HepG2 (cell line): ENCODE measurements around the gene STRA6. TPM values are rescaled to one million over a fixed set of nuclear protein-coding genes. Genes with fewer than 3 reads are reported as not detected.

Experiments
- ATAC-seq: fragments of 200-7000 bp; cut with Tn5 transposase; 3 replicates; pipeline ENCODE4 v1.9.1; 2020; ENCODE audit warnings: mild to moderate bottlenecking, moderate library complexity
- BruUV-seq: library from RNA; stranded (reverse); fragments of 400-500 nt; replicated peaks from 2 replicates; lab custom pipeline; 2021; lab: Mats Ljungman, UMichigan
- CTCF ChIA-PET: fragments of 300-600 bp; formaldehyde crosslinking; extraction: SDS; loops from one replicate; lab custom pipeline; 2021; ENCODE audit warnings: low total read pairs, inconsistent platforms, low intra/inter-chr PET ratio; lab: Yijun Ruan, JAX
- POLR2A ChIA-PET: fragments of 350-600 bp; sonication (Branson Sonifier 250); formaldehyde crosslinking; loops from one replicate; lab custom pipeline; 2020; ENCODE audit warnings: antibody characterized with exemption, inconsistent platforms; lab: Yijun Ruan, JAX
- DNase-seq: peaks from one replicate; pipeline ENCODE4 v3.0.0-alpha.2; 2015; ENCODE audit warnings: low spot score
- FAIRE-seq: peaks from 3 replicates; lab custom pipeline; 2011; peaks lifted over from hg19 to GRCh38; lab: Jason Lieb, UNC
- H2AFZ ChIP-seq: one replicate; pipeline ENCODE4 v1.6.1; 2011; ENCODE audit warnings: low read length, inconsistent platforms
- H3K27ac ChIP-seq: fragments of 300-600 bp; 3 replicates; pipeline ENCODE4 v1.8.0; 2011; ENCODE audit warnings: mixed run types, mild to moderate bottlenecking, mixed read lengths, low read length, inconsistent platforms; ENCODE audit not compliant: insufficient read depth; ENCODE audit errors: extremely low read length
- H3K27me3 ChIP-seq, 2 experiments: fragments of 200-600 bp in 1 of 2; 2 replicates in 1 of 2; 3 replicates in 1 of 2; pipeline versions ENCODE4 v1.6.0 to v1.8.0; 2011; ENCODE audit warnings: low read length in 2 of 2, mild to moderate bottlenecking in 2 of 2, moderate library complexity in 2 of 2, inconsistent platforms in 1 of 2; ENCODE audit not compliant: insufficient read depth in 2 of 2, control insufficient read depth in 1 of 2
- H3K36me3 ChIP-seq, 2 experiments: fragments of 200-600 bp in 1 of 2; replicated peaks in 1 of 2; 2 replicates in 1 of 2; 3 replicates in 1 of 2; pipeline versions ENCODE4 v1.5.1 to v1.8.0; 2011; ENCODE audit warnings: low read length in 2 of 2, inconsistent platforms in 1 of 2; ENCODE audit not compliant: insufficient read depth in 2 of 2, control insufficient read depth in 1 of 2
- H3K4me1 ChIP-seq: 2 replicates; pipeline ENCODE4 v1.5.1; 2012; ENCODE audit warnings: low read length, inconsistent platforms; ENCODE audit not compliant: insufficient read depth
- H3K4me2 ChIP-seq: 2 replicates; pipeline ENCODE4 v1.6.0; 2011; ENCODE audit warnings: low read depth, low read length, inconsistent platforms
- H3K4me3 ChIP-seq, 3 experiments: fragments of 200-600 bp in 1 of 3; sonication (generic), shearing (Covaris generic) in 1 of 3; replicated peaks in 1 of 3; 2 replicates each; pipeline ENCODE4 v1.5.1; 2011 to 2016; ENCODE audit warnings: low read length in 3 of 3, inconsistent platforms in 2 of 3, low read depth in 2 of 3, mild to moderate bottlenecking in 2 of 3, control low read depth in 1 of 3, mixed read lengths in 1 of 3; ENCODE audit not compliant: insufficient read depth in 1 of 3
- H3K79me2 ChIP-seq: one replicate; pipeline ENCODE4 v1.6.1; 2011; ENCODE audit warnings: low read length, inconsistent platforms; ENCODE audit not compliant: insufficient read depth
- H3K9ac ChIP-seq: 2 replicates; pipeline ENCODE4 v1.6.0; 2011; ENCODE audit warnings: mild to moderate bottlenecking, low read depth, low read length, inconsistent platforms; ENCODE audit not compliant: insufficient read depth
- H3K9me3 ChIP-seq: 2 replicates; pipeline ENCODE4 v1.5.1; 2012; ENCODE audit warnings: mild to moderate bottlenecking, low read length
- H4K20me1 ChIP-seq: 2 replicates; pipeline ENCODE4 v1.6.0; 2011; ENCODE audit warnings: inconsistent platforms, mild to moderate bottlenecking, low read length, moderate library complexity; ENCODE audit not compliant: insufficient read depth
- KDM2A ChIP-seq: sonication (generic); formaldehyde crosslinking; IDR thresholded peaks from 2 replicates; pipeline ENCODE4 v1.4.0; 2020; ENCODE audit warnings: low read depth, missing genetic modification reagents, borderline replicate concordance
- KMT2B ChIP-seq: IDR thresholded peaks from 2 replicates; pipeline ENCODE4 v1.6.1; 2016; ENCODE audit warnings: missing genetic modification reagents, missing compliant biosample characterization
- RORA ChIP-seq: sonication (generic); formaldehyde crosslinking; IDR thresholded peaks from 2 replicates; pipeline ENCODE4 v1.5.0; 2020; ENCODE audit warnings: mild to moderate bottlenecking, missing genetic modification reagents, moderate library complexity
- TBX3 ChIP-seq: fragments of 450-650 bp; IDR thresholded peaks from 2 replicates; pipeline ENCODE4 v1.6.1; 2017; ENCODE audit warnings: antibody characterized with exemption, mild to moderate bottlenecking, inconsistent platforms, borderline replicate concordance
- WGBS: methylation state at CpG from one replicate; pipeline ENCODE4 v1.1.6; 2017; ENCODE audit warnings: low lambda C conversion rate; 5-methylcytosine and 5-hydroxymethylcytosine counted together
- in situ Hi-C: cut with HindIII; loops from 2 replicates; pipeline ENCODE4 v1.10.0; 2017; ENCODE audit warnings: low pct_unique_long_range_greater_than_20kb; ENCODE audit not compliant: extremely low pct_ligation_motif_present
- intact Hi-C: fragments of 100-400 bp; cut with micrococcal nuclease; formaldehyde crosslinking; loops from one replicate; pipeline ENCODE4 v1.10.0; 2022; ENCODE audit not compliant: unreplicated experiment
- polyA plus RNA-seq, 8 experiments: library from polyadenylated mRNA; depleted of rRNA in 3 of 8; stranded (reverse) in 7 of 8; unstranded in 1 of 8; fragments of >200 nt; fragmentation: Illumina TruSeq in 4 of 8; extraction: Trizol in 4 of 8; gene quantifications; 2 replicates each; pipeline versions ENCODE4 v1.2.1 to v1.2.3, GENCODE V29; 2011 to 2016; ENCODE audit warnings: low read depth in 4 of 8, missing spikeins in 1 of 8, mixed read lengths in 1 of 8; ENCODE audit not compliant: insufficient read depth in 1 of 8
- total RNA-seq, 5 experiments: library from RNA; depleted of rRNA; stranded (reverse); fragments of >200 nt; fragmentation: Illumina TruSeq; extraction: Trizol; gene quantifications; 2 replicates each; pipeline ENCODE4 v1.2.3, GENCODE V29; 2016; ENCODE audit warnings: low read depth in 1 of 5

Gene STRA6
- total and polyA plus RNA-seq, 2 of the 13 experiments (the other 11 are each of a cell fraction or from before 2014, with no cell fraction given) = 1.6 to 2.1 TPM

GRCh38 chr15:74158855-74159650 is 43.5 kb downstream of the STRA6 start:
- no peak for TF ChIP-seq KMT2B (CRISPR knock-in tag)
- ChIA-PET CTCF (no interaction called here), POLR2A (no interaction called here)
- Histone ChIP-seq H3K4me1 (no peaks in the 10 kb centered on the region), H3K36me3 (no peaks in the 10 kb centered on the region), H3K4me3 (no peak overlapping the region), H3K4me2 (no peak overlapping the region), H4K20me1 (no peaks in the 10 kb centered on the region), H3K79me2 (no peaks in the 10 kb centered on the region), H3K9ac (no peak overlapping the region), H3K9me3 (no peaks in the 10 kb centered on the region), H3K27ac (no peak overlapping the region), H2AFZ (no peak overlapping the region), H3K27me3 (peaks cover 1 to 5% of the 10 kb centered on the region in 2 experiments; a peak in 2 of 5 replicates)
- no peak for ATAC-seq
- intact Hi-C loops (loop anchor here (1.0 kb wide), 1 partner anchor 8 kb away; no protein-coding TSS in a partner anchor), in situ Hi-C loops (no loop called here)
- no peak for DNase-seq
- WGBS = 2% methylated on average over 5 of the region's 5 CpGs
- no peak for FAIRE-seq
- BruUV-seq = no TSS peak

DNA sequence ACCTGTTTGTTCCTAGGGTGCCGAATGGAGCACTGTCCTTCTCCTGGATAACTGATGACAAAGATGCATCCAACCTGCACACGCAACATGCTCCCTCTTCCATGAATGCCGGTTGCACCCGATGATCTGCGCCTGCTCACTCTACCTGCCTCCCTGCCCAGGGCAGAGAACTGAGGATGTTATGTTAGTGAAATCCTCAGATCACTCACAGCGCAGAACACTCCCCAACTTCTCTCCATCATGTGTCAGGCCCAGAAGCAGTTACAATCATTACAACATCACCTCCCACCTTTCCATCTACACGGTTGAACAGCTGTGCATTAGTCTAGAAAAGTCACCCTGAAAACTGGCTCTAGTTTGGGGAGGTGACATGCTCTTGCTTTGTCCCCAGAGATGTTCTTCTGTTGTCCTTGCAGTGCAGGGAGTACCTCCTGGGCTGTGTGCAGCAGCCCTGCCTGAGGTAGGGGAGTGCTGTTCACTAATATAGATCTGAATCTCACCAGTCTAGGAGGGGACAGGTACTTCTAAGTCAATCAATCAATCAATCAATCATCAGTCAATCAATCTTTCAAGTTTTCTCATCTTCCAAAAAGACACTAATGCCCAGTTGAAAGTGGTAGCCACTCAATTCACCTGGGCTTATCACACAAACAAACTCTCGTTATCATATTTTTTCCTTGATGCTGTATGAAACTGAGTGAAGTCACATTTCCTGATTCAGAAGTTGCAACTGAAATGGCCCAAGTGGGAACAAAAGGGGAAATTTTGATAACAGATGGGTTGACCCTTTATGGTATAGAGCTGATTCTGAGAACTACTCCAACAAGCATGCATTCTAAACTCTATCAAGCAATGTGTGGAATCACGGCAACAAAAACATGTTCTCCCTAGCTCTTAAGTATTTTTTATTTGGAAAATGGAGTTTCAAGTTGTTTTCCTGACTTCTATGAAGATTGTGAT is 44.4 kb downstream of the STRA6 start:
- Histone ChIP-seq H3K4me2 (no peak overlapping the region), H3K9me3 (no peaks in the 10 kb centered on the region), H4K20me1 (no peaks in the 10 kb centered on the region), H3K79me2 (no peaks in the 10 kb centered on the region), H3K36me3 (no peaks in the 10 kb centered on the region), H3K4me1 (no peaks in the 10 kb centered on the region), H3K4me3 (no peak overlapping the region), H3K27me3 (peaks cover 1 to 5% of the 10 kb centered on the region in 2 experiments; a peak in 2 of 5 replicates), H3K9ac (no peak overlapping the region), H2AFZ (no peak overlapping the region), H3K27ac (no peak overlapping the region)
- ATAC-seq (no peak), FAIRE-seq (no peak), DNase-seq (no peak)
- ChIA-PET POLR2A (no interaction called here), CTCF (no interaction called here)
- WGBS = 8% methylated on average over 5 of the region's 9 CpGs
- intact Hi-C loops (no loop called here), in situ Hi-C loops (no loop called here)
- TF ChIP-seq KDM2A (CRISPR knock-in tag) = no peak
- no peak for TF ChIP-seq TBX3
- no peak for TF ChIP-seq RORA (CRISPR knock-in tag)
- no TSS peak for BruUV-seq
